HepG2 (cell line): ENCODE results near the gene IL27RA. TPM values are rescaled to one million over a fixed set of nuclear protein-coding genes. Genes with fewer than 3 reads are reported as not detected.

Experiments
- ATAC-seq: fragments of 200-7000 bp; cut with Tn5 transposase; 3 replicates; pipeline ENCODE4 v1.9.1; 2020; ENCODE audit warnings: mild to moderate bottlenecking, moderate library complexity
- BruUV-seq: library from RNA; stranded (reverse); fragments of 400-500 nt; replicated peaks from 2 replicates; lab custom pipeline; 2021; lab: Mats Ljungman, UMichigan
- CTCF ChIA-PET: fragments of 300-600 bp; formaldehyde crosslinking; extraction: SDS; loops from one replicate; lab custom pipeline; 2021; ENCODE audit warnings: low total read pairs, inconsistent platforms, low intra/inter-chr PET ratio; lab: Yijun Ruan, JAX
- POLR2A ChIA-PET: fragments of 350-600 bp; sonication (Branson Sonifier 250); formaldehyde crosslinking; loops from one replicate; lab custom pipeline; 2020; ENCODE audit warnings: antibody characterized with exemption, inconsistent platforms; lab: Yijun Ruan, JAX
- DNase-seq: peaks from one replicate; pipeline ENCODE4 v3.0.0-alpha.2; 2015; ENCODE audit warnings: low spot score
- FAIRE-seq: peaks from 3 replicates; lab custom pipeline; 2011; peaks lifted over from hg19 to GRCh38; lab: Jason Lieb, UNC
- H2AFZ ChIP-seq: one replicate; pipeline ENCODE4 v1.6.1; 2011; ENCODE audit warnings: low read length, inconsistent platforms
- H3K27ac ChIP-seq: fragments of 300-600 bp; 3 replicates; pipeline ENCODE4 v1.8.0; 2011; ENCODE audit warnings: mixed run types, mild to moderate bottlenecking, mixed read lengths, low read length, inconsistent platforms; ENCODE audit not compliant: insufficient read depth; ENCODE audit errors: extremely low read length
- H3K27me3 ChIP-seq, 2 experiments: fragments of 200-600 bp in 1 of 2; 2 replicates in 1 of 2; 3 replicates in 1 of 2; pipeline versions ENCODE4 v1.6.0 to v1.8.0; 2011; ENCODE audit warnings: low read length in 2 of 2, mild to moderate bottlenecking in 2 of 2, moderate library complexity in 2 of 2, inconsistent platforms in 1 of 2; ENCODE audit not compliant: insufficient read depth in 2 of 2, control insufficient read depth in 1 of 2
- H3K36me3 ChIP-seq, 2 experiments: fragments of 200-600 bp in 1 of 2; replicated peaks in 1 of 2; 2 replicates in 1 of 2; 3 replicates in 1 of 2; pipeline versions ENCODE4 v1.5.1 to v1.8.0; 2011; ENCODE audit warnings: low read length in 2 of 2, inconsistent platforms in 1 of 2; ENCODE audit not compliant: insufficient read depth in 2 of 2, control insufficient read depth in 1 of 2
- H3K4me1 ChIP-seq: 2 replicates; pipeline ENCODE4 v1.5.1; 2012; ENCODE audit warnings: low read length, inconsistent platforms; ENCODE audit not compliant: insufficient read depth
- H3K4me2 ChIP-seq: 2 replicates; pipeline ENCODE4 v1.6.0; 2011; ENCODE audit warnings: low read depth, low read length, inconsistent platforms
- H3K4me3 ChIP-seq, 3 experiments: fragments of 200-600 bp in 1 of 3; sonication (generic), shearing (Covaris generic) in 1 of 3; replicated peaks in 1 of 3; 2 replicates each; pipeline ENCODE4 v1.5.1; 2011 to 2016; ENCODE audit warnings: low read length in 3 of 3, inconsistent platforms in 2 of 3, low read depth in 2 of 3, mild to moderate bottlenecking in 2 of 3, control low read depth in 1 of 3, mixed read lengths in 1 of 3; ENCODE audit not compliant: insufficient read depth in 1 of 3
- H3K79me2 ChIP-seq: one replicate; pipeline ENCODE4 v1.6.1; 2011; ENCODE audit warnings: low read length, inconsistent platforms; ENCODE audit not compliant: insufficient read depth
- H3K9ac ChIP-seq: 2 replicates; pipeline ENCODE4 v1.6.0; 2011; ENCODE audit warnings: mild to moderate bottlenecking, low read depth, low read length, inconsistent platforms; ENCODE audit not compliant: insufficient read depth
- H3K9me3 ChIP-seq: 2 replicates; pipeline ENCODE4 v1.5.1; 2012; ENCODE audit warnings: mild to moderate bottlenecking, low read length
- H4K20me1 ChIP-seq: 2 replicates; pipeline ENCODE4 v1.6.0; 2011; ENCODE audit warnings: inconsistent platforms, mild to moderate bottlenecking, low read length, moderate library complexity; ENCODE audit not compliant: insufficient read depth
- CHD4 ChIP-seq: fragments of 200-600 bp; sonication (generic); IDR thresholded peaks from 2 replicates; pipeline ENCODE4 v1.7.0; 2017; ENCODE audit warnings: mild to moderate bottlenecking, low read length, borderline replicate concordance
- HOXA9 ChIP-seq: sonication (generic); formaldehyde crosslinking; IDR thresholded peaks from 2 replicates; pipeline ENCODE4 v1.8.1; 2022; ENCODE audit warnings: missing genetic modification reagents, mild to moderate bottlenecking, moderate library complexity, borderline replicate concordance
- KDM5B ChIP-seq: sonication (generic); formaldehyde crosslinking; IDR thresholded peaks from 2 replicates; pipeline ENCODE4 v1.4.0; 2020; ENCODE audit warnings: missing genetic modification reagents, mild to moderate bottlenecking, borderline replicate concordance
- KMT2A ChIP-seq: sonication (generic); formaldehyde crosslinking; IDR thresholded peaks from 2 replicates; pipeline ENCODE4 v1.4.0; 2020; ENCODE audit warnings: missing genetic modification reagents
- MEIS2 ChIP-seq: sonication (generic); formaldehyde crosslinking; IDR thresholded peaks from 2 replicates; pipeline ENCODE4 v1.9.0; 2021; ENCODE audit warnings: mild to moderate bottlenecking, missing genetic modification reagents
- NBN ChIP-seq: fragments of 450-650 bp; conservative IDR thresholded peaks from 2 replicates; pipeline ENCODE4 v1.6.1; 2017
- ZFP41 ChIP-seq: sonication (generic); formaldehyde crosslinking; IDR thresholded peaks from 2 replicates; pipeline ENCODE4 v1.4.0; 2020; ENCODE audit warnings: mild to moderate bottlenecking, missing genetic modification reagents, borderline replicate concordance
- ZNF143 ChIP-seq: sonication (generic); formaldehyde crosslinking; IDR thresholded peaks from 2 replicates; pipeline ENCODE4 v1.4.0; 2020; ENCODE audit warnings: missing genetic modification reagents
- ZNF251 ChIP-seq: sonication (generic); formaldehyde crosslinking; IDR thresholded peaks from 2 replicates; pipeline ENCODE4 v1.9.0; 2021; ENCODE audit warnings: mild to moderate bottlenecking, missing genetic modification reagents
- ZNF546 ChIP-seq: sonication (generic); formaldehyde crosslinking; conservative IDR thresholded peaks from 2 replicates; pipeline ENCODE4 v1.8.1; 2023; ENCODE audit warnings: mild to moderate bottlenecking, missing genetic modification reagents
- ZNF775 ChIP-seq: sonication (generic); formaldehyde crosslinking; IDR thresholded peaks from 2 replicates; pipeline ENCODE4 v1.4.0; 2020; ENCODE audit warnings: missing genetic modification reagents, mild to moderate bottlenecking, moderate library complexity, borderline replicate concordance
- WGBS: methylation state at CpG from one replicate; pipeline ENCODE4 v1.1.6; 2017; ENCODE audit warnings: low lambda C conversion rate; 5-methylcytosine and 5-hydroxymethylcytosine counted together
- in situ Hi-C: cut with HindIII; loops from 2 replicates; pipeline ENCODE4 v1.10.0; 2017; ENCODE audit warnings: low pct_unique_long_range_greater_than_20kb; ENCODE audit not compliant: extremely low pct_ligation_motif_present
- intact Hi-C: fragments of 100-400 bp; cut with micrococcal nuclease; formaldehyde crosslinking; loops from one replicate; pipeline ENCODE4 v1.10.0; 2022; ENCODE audit not compliant: unreplicated experiment
- polyA plus RNA-seq, 8 experiments: library from polyadenylated mRNA; depleted of rRNA in 3 of 8; stranded (reverse) in 7 of 8; unstranded in 1 of 8; fragments of >200 nt; fragmentation: Illumina TruSeq in 4 of 8; extraction: Trizol in 4 of 8; gene quantifications; 2 replicates each; pipeline versions ENCODE4 v1.2.1 to v1.2.3, GENCODE V29; 2011 to 2016; ENCODE audit warnings: low read depth in 4 of 8, missing spikeins in 1 of 8, mixed read lengths in 1 of 8; ENCODE audit not compliant: insufficient read depth in 1 of 8
- total RNA-seq, 5 experiments: library from RNA; depleted of rRNA; stranded (reverse); fragments of >200 nt; fragmentation: Illumina TruSeq; extraction: Trizol; gene quantifications; 2 replicates each; pipeline ENCODE4 v1.2.3, GENCODE V29; 2016; ENCODE audit warnings: low read depth in 1 of 5
- TF ChIP-seq, protein P1 (sequence below): fragments of 450-650 bp; IDR thresholded peaks from 2 replicates; pipeline ENCODE4 v1.6.1; 2017
- TF ChIP-seq, protein P2 (sequence below): sonication (generic); formaldehyde crosslinking; IDR thresholded peaks from 2 replicates; pipeline ENCODE4 v1.9.0; 2022; ENCODE audit warnings: low read depth, missing genetic modification reagents

Gene IL27RA
- total and polyA plus RNA-seq, 2 of the 13 experiments (the other 11 are each of a cell fraction or from before 2014, with no cell fraction given): 3.5 to 8.1 TPM

DNA sequence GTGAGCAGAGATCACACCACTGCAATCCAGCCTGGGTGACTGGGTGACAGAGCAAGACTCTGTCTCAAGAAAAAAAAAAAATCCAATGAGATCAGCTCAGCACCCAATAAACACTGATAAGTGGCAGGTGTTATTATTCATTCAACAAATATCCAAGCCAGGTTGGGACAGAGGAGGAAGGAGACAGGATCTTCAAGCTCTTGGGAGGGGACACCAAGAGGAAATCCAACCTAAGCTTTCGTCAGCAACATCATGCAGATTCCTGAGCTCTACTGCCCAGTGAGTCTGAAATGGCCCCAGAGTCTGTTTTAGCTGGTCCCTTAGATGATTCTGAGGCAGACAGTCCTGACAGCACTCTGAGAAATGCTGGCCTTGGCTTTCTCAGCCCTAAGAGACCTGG lies 33.1 kb upstream of the IL27RA start:
- CTCF ChIA-PET: no interaction called here
- POLR2A ChIA-PET: no interaction called here
- Histone ChIP-seq H3K4me2 (no peak overlapping the region), H3K4me3 (no peak overlapping the region), H3K36me3 (peaks cover 5 to 14% of the 10 kb centered on the region in 2 experiments; a peak in 4 of 5 replicates), H3K27ac (no peak overlapping the region), H3K27me3 (no peaks in the 10 kb centered on the region), H3K79me2 (peaks cover 4% of the 10 kb centered on the region), H3K9me3 (no peaks in the 10 kb centered on the region), H2AFZ (no peak overlapping the region), H3K4me1 (no peaks in the 10 kb centered on the region), H4K20me1 (no peaks in the 10 kb centered on the region; the same call in 1 of the 2 replicates), H3K9ac (no peak overlapping the region)
- BruUV-seq: no TSS peak
- intact Hi-C loops (no loop called here), in situ Hi-C loops (no loop called here)
- FAIRE-seq (no peak), ATAC-seq (no peak), DNase-seq (no peak)
- no CpG with 5 or more reads among the region's 1 CpG for WGBS
- TF ChIP-seq ZNF143 (CRISPR knock-in tag) (no peak), ZNF251 (no peak), KMT2A (CRISPR knock-in tag) (no peak), MEIS2 (CRISPR knock-in tag) (no peak), ZNF775 (CRISPR knock-in tag) (no peak), KDM5B (CRISPR knock-in tag) (no peak), HOXA9 (no peak), ZFP41 (CRISPR knock-in tag) (no peak), CHD4 (no peak), ZNF546 (CRISPR knock-in tag) (no peak), NBN (no peak)
- TF ChIP-seq, protein P1, sequence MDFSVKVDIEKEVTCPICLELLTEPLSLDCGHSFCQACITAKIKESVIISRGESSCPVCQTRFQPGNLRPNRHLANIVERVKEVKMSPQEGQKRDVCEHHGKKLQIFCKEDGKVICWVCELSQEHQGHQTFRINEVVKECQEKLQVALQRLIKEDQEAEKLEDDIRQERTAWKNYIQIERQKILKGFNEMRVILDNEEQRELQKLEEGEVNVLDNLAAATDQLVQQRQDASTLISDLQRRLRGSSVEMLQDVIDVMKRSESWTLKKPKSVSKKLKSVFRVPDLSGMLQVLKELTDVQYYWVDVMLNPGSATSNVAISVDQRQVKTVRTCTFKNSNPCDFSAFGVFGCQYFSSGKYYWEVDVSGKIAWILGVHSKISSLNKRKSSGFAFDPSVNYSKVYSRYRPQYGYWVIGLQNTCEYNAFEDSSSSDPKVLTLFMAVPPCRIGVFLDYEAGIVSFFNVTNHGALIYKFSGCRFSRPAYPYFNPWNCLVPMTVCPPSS: no peak
- TF ChIP-seq, protein P2, sequence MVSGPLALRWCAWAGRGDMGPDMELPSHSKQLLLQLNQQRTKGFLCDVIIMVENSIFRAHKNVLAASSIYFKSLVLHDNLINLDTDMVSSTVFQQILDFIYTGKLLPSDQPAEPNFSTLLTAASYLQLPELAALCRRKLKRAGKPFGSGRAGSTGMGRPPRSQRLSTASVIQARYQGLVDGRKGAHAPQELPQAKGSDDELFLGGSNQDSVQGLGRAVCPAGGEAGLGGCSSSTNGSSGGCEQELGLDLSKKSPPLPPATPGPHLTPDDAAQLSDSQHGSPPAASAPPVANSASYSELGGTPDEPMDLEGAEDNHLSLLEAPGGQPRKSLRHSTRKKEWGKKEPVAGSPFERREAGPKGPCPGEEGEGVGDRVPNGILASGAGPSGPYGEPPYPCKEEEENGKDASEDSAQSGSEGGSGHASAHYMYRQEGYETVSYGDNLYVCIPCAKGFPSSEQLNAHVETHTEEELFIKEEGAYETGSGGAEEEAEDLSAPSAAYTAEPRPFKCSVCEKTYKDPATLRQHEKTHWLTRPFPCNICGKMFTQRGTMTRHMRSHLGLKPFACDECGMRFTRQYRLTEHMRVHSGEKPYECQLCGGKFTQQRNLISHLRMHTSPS (CRISPR knock-in tag): no peak
